ENCODE results near the gene JMJD1C. TPM values are rescaled to one million over a fixed set of nuclear protein-coding genes. Genes with fewer than 3 reads are reported as not detected.

The JMJD1C gene
- total RNA-seq, 1 experiment from 2014 or later = 89.7 TPM

GRCh38 chr10:63175534-63175933, 290.2 kb downstream of the JMJD1C start:
- Histone ChIP-seq H3K27me3 (replicated peaks; ENCODE audit: control insufficient read depth, insufficient read depth, low read length) (no peaks in the 10 kb centered on the region), H3K4me3 (ENCODE audit: low read depth, low read length) (no peak overlapping the region), H3K4me1 (no peaks in the 10 kb centered on the region), H3K9me3 (no peaks in the 10 kb centered on the region), H3K36me3 (ENCODE audit: control insufficient read depth, insufficient read depth, low read length) (peaks cover 3% of the 10 kb centered on the region)
- CTCF ChIA-PET = interaction anchor here (0.9 to 1.3 kb wide), 2 partner anchors 9 to 456 kb away, joined by 3 read pairs; no protein-coding TSS in a partner anchor
- intact Hi-C loops (cut with micrococcal nuclease; ENCODE audit: unreplicated experiment) = no loop called here
- H3K9me3 Mint-ChIP-seq (ENCODE audit: unreplicated experiment) = no peaks in the 10 kb centered on the region
- H3K4me3 Mint-ChIP-seq (ENCODE audit: unreplicated experiment) = no peak overlapping the region
- POLR2A ChIA-PET = no interaction called here
- DNase-seq = no peak
- H3K27me3 Mint-ChIP-seq (ENCODE audit: insufficient read depth, unreplicated experiment) = no peaks in the 10 kb centered on the region
- BruUV-seq (replicated peaks) = no TSS peak
- H3K36me3 Mint-ChIP-seq (ENCODE audit: insufficient read depth, unreplicated experiment) = peaks cover 88% of the 10 kb centered on the region
- no peak for TF ChIP-seq CTCF (IDR thresholded peaks at IDR 0.05; ENCODE audit: insufficient read depth in 1 of 2, low read depth in 1 of 2, low read length in 1 of 2, severe bottlenecking in 1 of 2, unreplicated experiment in 1 of 2)
- no peaks in the 10 kb centered on the region for H3K4me1 Mint-ChIP-seq (ENCODE audit: low read depth, unreplicated experiment)
- no peak overlapping the region for H3K27ac Mint-ChIP-seq (ENCODE audit: unreplicated experiment)

GRCh38 chr10:63173468-63174232, 292.1 kb downstream of the JMJD1C start:
- Histone ChIP-seq H3K4me3 (ENCODE audit: low read depth, low read length) (no peak overlapping the region), H3K27me3 (replicated peaks; ENCODE audit: control insufficient read depth, insufficient read depth, low read length) (no peaks in the 10 kb centered on the region), H3K9me3 (no peaks in the 10 kb centered on the region), H3K36me3 (ENCODE audit: control insufficient read depth, insufficient read depth, low read length) (peaks cover 2% of the 10 kb centered on the region), H3K4me1 (no peaks in the 10 kb centered on the region)
- no TSS peak for BruUV-seq (replicated peaks)
- no peak for DNase-seq
- peaks cover 84% of the 10 kb centered on the region for H3K36me3 Mint-ChIP-seq (ENCODE audit: insufficient read depth, unreplicated experiment)
- CTCF ChIA-PET = interaction anchor here (0.6 to 0.8 kb wide), 2 partner anchors 16 to 45 kb away, joined by 3 read pairs; no protein-coding TSS in a partner anchor
- no peaks in the 10 kb centered on the region for H3K27me3 Mint-ChIP-seq (ENCODE audit: insufficient read depth, unreplicated experiment)
- TF ChIP-seq CTCF (IDR thresholded peaks at IDR 0.05; ENCODE audit: insufficient read depth in 1 of 2, low read depth in 1 of 2, low read length in 1 of 2, severe bottlenecking in 1 of 2, unreplicated experiment in 1 of 2) = no peak
- no peak overlapping the region for H3K4me3 Mint-ChIP-seq (ENCODE audit: unreplicated experiment)
- H3K9me3 Mint-ChIP-seq (ENCODE audit: unreplicated experiment) = no peaks in the 10 kb centered on the region
- H3K4me1 Mint-ChIP-seq (ENCODE audit: low read depth, unreplicated experiment) = peaks cover 6% of the 10 kb centered on the region
- intact Hi-C loops (cut with micrococcal nuclease; ENCODE audit: unreplicated experiment) = no loop called here
- no peak overlapping the region for H3K27ac Mint-ChIP-seq (ENCODE audit: unreplicated experiment)
- POLR2A ChIA-PET = no interaction called here

- no peak for DNase-seq
- intact Hi-C loops (cut with micrococcal nuclease; ENCODE audit: unreplicated experiment) = no loop called here
- Histone ChIP-seq H3K27me3 (replicated peaks; ENCODE audit: control insufficient read depth, insufficient read depth, low read length) (no peaks in the 10 kb centered on the region), H3K4me1 (no peaks in the 10 kb centered on the region), H3K36me3 (ENCODE audit: control insufficient read depth, insufficient read depth, low read length) (peaks cover 2% of the 10 kb centered on the region), H3K4me3 (ENCODE audit: low read depth, low read length) (no peak overlapping the region), H3K9me3 (no peaks in the 10 kb centered on the region)
- H3K4me1 Mint-ChIP-seq (ENCODE audit: low read depth, unreplicated experiment) = peaks cover 6% of the 10 kb centered on the region
- no TSS peak for BruUV-seq (replicated peaks)
- TF ChIP-seq CTCF (IDR thresholded peaks at IDR 0.05; ENCODE audit: insufficient read depth in 1 of 2, low read depth in 1 of 2, low read length in 1 of 2, severe bottlenecking in 1 of 2, unreplicated experiment in 1 of 2) = no peak
- no peaks in the 10 kb centered on the region for H3K27me3 Mint-ChIP-seq (ENCODE audit: insufficient read depth, unreplicated experiment)
- peaks cover 82% of the 10 kb centered on the region for H3K36me3 Mint-ChIP-seq (ENCODE audit: insufficient read depth, unreplicated experiment)
- no peak overlapping the region for H3K4me3 Mint-ChIP-seq (ENCODE audit: unreplicated experiment)
- POLR2A ChIA-PET = interaction anchor here (0.5 kb wide), 1 partner anchor 30 kb away, joined by 3 read pairs; no protein-coding TSS in a partner anchor
- CTCF ChIA-PET = no interaction called here
- no peaks in the 10 kb centered on the region for H3K9me3 Mint-ChIP-seq (ENCODE audit: unreplicated experiment)
- no peak overlapping the region for H3K27ac Mint-ChIP-seq (ENCODE audit: unreplicated experiment)
Observed at GRCh38 chr10:63171926-63172325, 293.9 kb downstream of the JMJD1C start.

Measured in Caco-2 (cell line).